Measurements from ENCODE around the gene LGR5. TPM values are rescaled to one million over a fixed set of nuclear protein-coding genes. Genes with fewer than 3 reads are reported as not detected.

The LGR5 gene
- total and polyA plus RNA-seq, 2 of the 13 experiments (the other 11 are each of a cell fraction or from before 2014, with no cell fraction given) = 37.0 to 121 TPM

GRCh38 chr12:71439613-71440344, at the start of gene LGR5 (continued):
- peak; percentile 67; the same call in 1 of the 2 replicates for TF ChIP-seq ZNF441 (CRISPR knock-in tag; IDR thresholded peaks at IDR 0.05; ENCODE audit: borderline replicate concordance)
- TF ChIP-seq HMGXB4 (CRISPR knock-in tag; IDR thresholded peaks at IDR 0.05; ENCODE audit: borderline replicate concordance in 1 of 2, low read depth in 1 of 2) = 0 out of 4 replicates have a peak, but pooled peaks of 1 of the 2 experiments have one; percentile 61
- TF ChIP-seq ZNF253 (CRISPR knock-in tag; IDR thresholded peaks at IDR 0.05; ENCODE audit: borderline replicate concordance) = 0 out of 2 replicates have a peak, but pooled peaks have one; percentile 20
- 0 out of 2 replicates have a peak, but pooled peaks have one; percentile 21 for TF ChIP-seq DMAP1 (CRISPR knock-in tag; IDR thresholded peaks at IDR 0.05)
- TF ChIP-seq ZNF883 (CRISPR knock-in tag; IDR thresholded peaks at IDR 0.05; ENCODE audit: not compliant biosample characterization) = peak; percentile 61
- peak; percentile 62 for TF ChIP-seq PHF8 (CRISPR knock-in tag; IDR thresholded peaks at IDR 0.05)
- 0 out of 2 replicates have a peak, but pooled peaks have one; percentile 58 for TF ChIP-seq CENPT (CRISPR knock-in tag; IDR thresholded peaks at IDR 0.05; ENCODE audit: low read depth)
- peak; percentile 28; the same call in 1 of the 2 replicates for TF ChIP-seq ZNF451 (CRISPR knock-in tag; IDR thresholded peaks at IDR 0.05)
- TF ChIP-seq AHR (CRISPR knock-in tag; IDR thresholded peaks at IDR 0.05) = peak; percentile 48; the same call in 1 of the 2 replicates
- TF ChIP-seq FOXA1 (IDR thresholded peaks at IDR 0.05) = no peak
- TF ChIP-seq FOXA1 (CRISPR knock-in tag; IDR thresholded peaks at IDR 0.05) = 0 out of 2 replicates have a peak, but pooled peaks have one; percentile 45
- TF ChIP-seq ZIK1 (CRISPR knock-in tag; IDR thresholded peaks at IDR 0.05; ENCODE audit: borderline replicate concordance, low read depth) = peak; percentile 43; the same call in 1 of the 2 replicates
- TF ChIP-seq ATF3 (CRISPR knock-in tag; IDR thresholded peaks at IDR 0.05) = peak; percentile 64
- TF ChIP-seq GTF3A (CRISPR knock-in tag; conservative IDR thresholded peaks at IDR 0.05) = no peak
- peak; percentile 37; the same call in 1 of the 2 replicates for TF ChIP-seq TFE3 (CRISPR knock-in tag; IDR thresholded peaks at IDR 0.05)
- peak; percentile 98 for TF ChIP-seq RBFOX2 (IDR thresholded peaks at IDR 0.05; ENCODE audit: low read depth, low read length)
- no peak for TF ChIP-seq HMGA1 (CRISPR knock-in tag; conservative IDR thresholded peaks at IDR 0.05)
- TF ChIP-seq NR2F6 (IDR thresholded peaks at IDR 0.05) = no peak
- TF ChIP-seq NR2F6 (CRISPR knock-in tag; IDR thresholded peaks at IDR 0.05) = 0 out of 2 replicates have a peak, but pooled peaks have one; percentile 27
- peak; percentile 18; the same call in 1 of the 2 replicates for TF ChIP-seq ZMAT3 (CRISPR knock-in tag; conservative IDR thresholded peaks at IDR 0.05)
- TF ChIP-seq ZBTB37 (CRISPR knock-in tag; IDR thresholded peaks at IDR 0.05) = no peak
- no peak for TF ChIP-seq GFI1 (CRISPR knock-in tag; IDR thresholded peaks at IDR 0.05; ENCODE audit: borderline replicate concordance)
- TF ChIP-seq BORCS8-MEF2B (CRISPR knock-in tag; IDR thresholded peaks at IDR 0.05) = peak; percentile 44; the same call in 1 of the 2 replicates
- no peak for TF ChIP-seq ZNF564 (CRISPR knock-in tag; IDR thresholded peaks at IDR 0.05)
- no peak for TF ChIP-seq MAFK (conservative IDR thresholded peaks at IDR 0.05 in 1 of 2, IDR thresholded peaks at IDR 0.05 in 1 of 2; ENCODE audit: low read length in 2 of 2)
- TF ChIP-seq ZNF740 (CRISPR knock-in tag; IDR thresholded peaks at IDR 0.05) = peak; percentile 74; the same call in 1 of the 2 replicates
